Neural crest cell (in vitro differentiated cells): ENCODE results near the gene SH3PXD2A. TPM values are rescaled to one million over a fixed set of nuclear protein-coding genes. Genes with fewer than 3 reads are reported as not detected.

Experiments
- DNase-seq: peaks from one replicate; pipeline ENCODE4 v3.0.0; 2021; ENCODE audit warnings: low read depth, mixed read lengths, low spot score
- H3K27ac Mint-ChIP-seq: one replicate; pipeline ENCODE4 v1.8.0; 2021; ENCODE audit warnings: mild to moderate bottlenecking, mixed read lengths; ENCODE audit not compliant: unreplicated experiment
- H3K27me3 Mint-ChIP-seq: 2 replicates; pipeline ENCODE4 v1.8.0; 2021; ENCODE audit warnings: low read depth, mild to moderate bottlenecking, mixed read lengths
- H3K36me3 Mint-ChIP-seq: 2 replicates; pipeline ENCODE4 v1.8.0; 2021; ENCODE audit warnings: low read depth, mild to moderate bottlenecking, mixed read lengths
- H3K4me1 Mint-ChIP-seq: 2 replicates; pipeline ENCODE4 v1.8.0; 2021; ENCODE audit warnings: mixed read lengths
- H3K4me3 Mint-ChIP-seq: one replicate; pipeline ENCODE4 v1.8.0; 2021; ENCODE audit warnings: mild to moderate bottlenecking, mixed read lengths
- H3K9me3 Mint-ChIP-seq: 2 replicates; pipeline ENCODE4 v1.8.0; 2021; ENCODE audit warnings: mixed read lengths
- CTCF ChIP-seq: fragments of 200-600 bp; sonication (generic); conservative IDR thresholded peaks from 2 replicates; pipeline ENCODE4 v1.5.0; 2021; ENCODE audit warnings: antibody characterized with exemption, mild to moderate bottlenecking
- total RNA-seq: library from RNA; stranded (reverse); gene quantifications from 2 replicates; pipeline ENCODE4 v1.2.1, GENCODE V29; 2021

SH3PXD2A gene
- total RNA-seq, 1 donor from 2014 or later, result 22.8 TPM

- Mint-ChIP-seq H3K9me3 (no peaks in the 10 kb centered on the region), H3K27ac (peak overlapping the region; percentile 92), H3K4me1 (peaks cover 5% of the 10 kb centered on the region), H3K27me3 (no peaks in the 10 kb centered on the region), H3K4me3 (no peak overlapping the region), H3K36me3 (no peaks in the 10 kb centered on the region)
- no peak for TF ChIP-seq CTCF
- DNase-seq, result no peak
These were observed 281.0 kb downstream of the SH3PXD2A start for GRCh38 chr10:103574097-103575061.

GRCh38 chr10:103573205-103573487 lies 282.2 kb downstream of the SH3PXD2A start:
- Mint-ChIP-seq H3K27ac (no peak overlapping the region), H3K27me3 (no peaks in the 10 kb centered on the region), H3K4me3 (no peak overlapping the region), H3K9me3 (no peaks in the 10 kb centered on the region), H3K36me3 (no peaks in the 10 kb centered on the region), H3K4me1 (peaks cover 5% of the 10 kb centered on the region)
- TF ChIP-seq CTCF, result no peak
- DNase-seq, result no peak

- peaks cover 5% of the 10 kb centered on the region for H3K4me1 Mint-ChIP-seq
- no peak for DNase-seq
- no peaks in the 10 kb centered on the region for H3K36me3 Mint-ChIP-seq
- H3K27me3 Mint-ChIP-seq, result no peaks in the 10 kb centered on the region
- no peaks in the 10 kb centered on the region for H3K9me3 Mint-ChIP-seq
- no peak overlapping the region for H3K27ac Mint-ChIP-seq
- H3K4me3 Mint-ChIP-seq, result no peak overlapping the region
- TF ChIP-seq CTCF, result no peak
These were observed 282.8 kb downstream of the SH3PXD2A start for GRCh38 chr10:103572347-103573204.

- Mint-ChIP-seq H3K27ac (no peak overlapping the region), H3K4me3 (no peak overlapping the region), H3K9me3 (no peaks in the 10 kb centered on the region), H3K4me1 (peaks cover 5% of the 10 kb centered on the region), H3K36me3 (no peaks in the 10 kb centered on the region), H3K27me3 (no peaks in the 10 kb centered on the region)
- DNase-seq, result no peak
- no peak for TF ChIP-seq CTCF
These were observed 283.8 kb downstream of the SH3PXD2A start for GRCh38 chr10:103571656-103571975.

GRCh38 chr10:103570844-103571655 lies 284.3 kb downstream of the SH3PXD2A start:
- Mint-ChIP-seq H3K27ac (peak overlapping the region; percentile 12), H3K27me3 (no peaks in the 10 kb centered on the region), H3K36me3 (no peaks in the 10 kb centered on the region), H3K4me3 (no peak overlapping the region), H3K4me1 (peaks cover 5% of the 10 kb centered on the region), H3K9me3 (no peaks in the 10 kb centered on the region)
- TF ChIP-seq CTCF, result no peak
- no peak for DNase-seq
